HL-60 (cell line): ENCODE measurements around the gene IMMP2L.
A peak's percentile ranks its signal among the peaks of the same experiment; 100 is the strongest.

ENCODE experiments used
- DNase-seq, 2 experiments: peaks; one replicate each; pipeline ENCODE4 v3.0.0-alpha.2; 2010 to 2020; ENCODE audit warnings: low read depth in 1 of 2, low spot score in 1 of 2
- H3K27ac ChIP-seq: fragments of 250-450 bp; sonication (Bioruptor Pico); replicated peaks from 2 replicates; pipeline ENCODE4 v1.5.1; 2020; ENCODE audit warnings: mild to moderate bottlenecking, moderate library complexity
- H3K27me3 ChIP-seq: fragments of 250-450 bp; sonication (Bioruptor Pico); 2 replicates; pipeline ENCODE4 v1.5.1; 2021; ENCODE audit warnings: mild to moderate bottlenecking, moderate library complexity; ENCODE audit not compliant: insufficient read depth, poor library complexity, severe bottlenecking
- H3K4me3 ChIP-seq: replicated peaks from 2 replicates; pipeline ENCODE4 v1.5.1; 2011; ENCODE audit warnings: mild to moderate bottlenecking, control low read depth, low read length; ENCODE audit not compliant: insufficient read depth
- CTCF ChIP-seq: IDR thresholded peaks from one replicate; pipeline ENCODE4 v1.5.1; 2011; ENCODE audit warnings: low read length, control low read depth, inconsistent platforms; ENCODE audit not compliant: insufficient read depth
- GABPA ChIP-seq: IDR thresholded peaks from 2 replicates; pipeline ENCODE4 v1.6.1; 2012; ENCODE audit warnings: low read depth
- POLR2AphosphoS5 ChIP-seq: IDR thresholded peaks from 2 replicates; pipeline ENCODE4 v1.6.1; 2012; ENCODE audit warnings: low read depth
- REST ChIP-seq: IDR thresholded peaks from 2 replicates; pipeline ENCODE4 v1.6.1; 2012; ENCODE audit warnings: low read depth; ENCODE audit not compliant: insufficient replicate concordance
- SPI1 ChIP-seq: IDR thresholded peaks from 2 replicates; pipeline ENCODE4 v1.6.1; 2012; ENCODE audit warnings: low read depth, mild to moderate bottlenecking, borderline replicate concordance

IMMP2L gene

GRCh38 chr7:110803602-110804143 lies 758.6 kb downstream of the IMMP2L start:
- H3K4me3 ChIP-seq: no peak overlapping the region
- TF ChIP-seq SPI1: peak; percentile 49; the same call in 1 of the 2 replicates
- TF ChIP-seq POLR2AphosphoS5: no peak

GRCh38 chr7:110801502-110801901 lies 760.8 kb downstream of the IMMP2L start:
- TF ChIP-seq POLR2AphosphoS5 (no peak), CTCF (no peak), SPI1 (no peak), GABPA (no peak), REST (no peak)
- no peaks in the 10 kb centered on the region for H3K27me3 ChIP-seq
- no peak for DNase-seq
- H3K4me3 ChIP-seq: no peak overlapping the region
- no peak overlapping the region for H3K27ac ChIP-seq

More at GRCh38 chr7:110803602-110804143, 758.6 kb downstream of the IMMP2L start:
- no peak overlapping the region for H3K27ac ChIP-seq
- DNase-seq: no peak
- H3K27me3 ChIP-seq: no peaks in the 10 kb centered on the region

DNA sequence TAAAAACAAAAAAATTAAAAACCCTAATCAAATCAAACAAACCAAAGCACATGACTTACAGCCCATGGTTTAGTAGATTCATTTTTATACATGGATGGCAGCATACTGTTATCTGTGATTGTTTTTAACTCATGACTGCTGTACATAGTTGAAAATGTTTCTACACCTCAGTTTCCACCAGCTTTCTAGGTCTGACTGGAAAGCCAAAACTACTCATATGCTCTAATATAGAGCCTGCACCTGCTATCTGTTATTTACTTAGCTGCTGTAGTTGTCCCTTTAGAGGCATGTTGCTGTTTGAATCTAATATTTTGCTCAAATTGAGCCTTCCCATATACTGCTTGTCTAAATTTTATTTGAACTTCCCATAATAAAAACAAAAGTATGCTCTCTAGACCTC lies 761.3 kb downstream of the IMMP2L start:
- no peak overlapping the region for H3K27ac ChIP-seq
- no peak for TF ChIP-seq POLR2AphosphoS5
- no peak for TF ChIP-seq GABPA
- TF ChIP-seq CTCF: no peak
- TF ChIP-seq SPI1: no peak
- TF ChIP-seq REST: no peak
- no peak overlapping the region for H3K4me3 ChIP-seq
- DNase-seq: no peak
- H3K27me3 ChIP-seq: no peaks in the 10 kb centered on the region

DNA sequence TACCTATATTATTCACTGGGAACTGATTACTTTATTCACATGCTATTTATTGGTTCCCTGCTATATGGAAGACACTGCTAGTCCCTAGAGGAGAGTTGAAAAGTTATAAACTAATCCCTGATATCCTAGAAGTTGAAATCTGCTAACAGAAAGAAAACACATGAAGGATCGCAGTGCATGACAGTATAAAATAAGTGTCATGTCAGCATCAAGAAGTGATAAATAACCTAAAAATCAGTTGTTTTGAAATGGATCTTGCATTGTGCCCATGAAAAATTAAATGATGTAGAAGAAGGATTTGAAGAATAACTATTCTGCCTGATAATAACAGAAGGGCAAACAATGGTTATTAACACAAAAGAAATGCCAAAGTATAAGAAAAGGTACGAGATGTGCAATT lies 764.6 kb downstream of the IMMP2L start:
- TF ChIP-seq GABPA (no peak), REST (no peak), SPI1 (no peak), POLR2AphosphoS5 (no peak), CTCF (no peak)
- no peak for DNase-seq
- H3K4me3 ChIP-seq: no peak overlapping the region

More for the DNA sequence above, 764.6 kb downstream of the IMMP2L start:
- Histone ChIP-seq H3K27me3 (no peaks in the 10 kb centered on the region), H3K27ac (no peak overlapping the region)
